Measurements from ENCODE around the gene PGLYRP2. TPM values are rescaled to one million over a fixed set of nuclear protein-coding genes. Genes with fewer than 3 reads are reported as not detected.

Gene PGLYRP2
- polyA plus RNA-seq, 4 donors, result 0.54 TPM; not detected in 3

- no peak for FAIRE-seq
- peak in 1 of 2 donors; percentile 47 for DNase-seq
Observed at GRCh38 chr19:15464394-15465385, 14.6 kb downstream of the PGLYRP2 start, which contains the start of gene RASAL3. RASAL3 (minus strand) TSS chr19:15464544; CDS start chr19:15464358, 186 bp downstream.

GRCh38 chr19:15463861-15464371, 15.4 kb downstream of the PGLYRP2 start:
- Histone ChIP-seq H3K27me3 (ENCODE audit: control insufficient read depth in 3 of 3, insufficient read depth in 3 of 3, low read length in 3 of 3) (peaks cover 0 to 45% (median 3%) of the 10 kb centered on the region in 3 donors), H3K4me3 (ENCODE audit: low read depth in 1 of 3, low read length in 3 of 3) (peak overlapping the region; percentile 21 to 53 (median 51)), H3K4me1 (ENCODE audit: control insufficient read depth in 3 of 3, insufficient read depth in 2 of 3, low read depth in 1 of 3, low read length in 2 of 3) (no peaks in the 10 kb centered on the region), H3K9me3 (ENCODE audit: control insufficient read depth in 2 of 2, insufficient read depth in 1 of 2, low read depth in 1 of 2, low read length in 1 of 2) (no peaks in the 10 kb centered on the region), H3K36me3 (ENCODE audit: control insufficient read depth in 3 of 3, insufficient read depth in 2 of 3, low read depth in 1 of 3, low read length in 3 of 3) (no peaks in the 10 kb centered on the region), H3K27ac (ENCODE audit: low read depth in 1 of 3, low read length in 2 of 3) (peak overlapping the region in 2 of 3 donors; percentile 38 to 87)
- WGBS, 3 donors, result 32 to 49% (median 49%) methylated on average over 19 to 25 of the region's 25 CpGs
- FAIRE-seq (no peak), DNase-seq (peak in 1 of 2 donors; percentile 57)

More at GRCh38 chr19:15464394-15465385, 14.6 kb downstream of the PGLYRP2 start, which contains the start of gene RASAL3:
- no peaks in the 10 kb centered on the region for H3K9me3 ChIP-seq (ENCODE audit: control insufficient read depth in 2 of 2, insufficient read depth in 1 of 2, low read depth in 1 of 2, low read length in 1 of 2)
- H3K27me3 ChIP-seq (ENCODE audit: control insufficient read depth in 3 of 3, insufficient read depth in 3 of 3, low read length in 3 of 3), result peaks cover 0 to 44% (median 6%) of the 10 kb centered on the region in 3 donors
- WGBS, 3 donors, result 30 to 37% (median 32%) methylated on average over 15 to 17 of the region's 17 CpGs
- H3K4me3 ChIP-seq (ENCODE audit: low read depth in 1 of 3, low read length in 3 of 3), result peak within 1 kb of the TSS; percentile 21 to 53 (median 51)
- no peaks in the 10 kb centered on the region for H3K4me1 ChIP-seq (ENCODE audit: control insufficient read depth in 3 of 3, insufficient read depth in 2 of 3, low read depth in 1 of 3, low read length in 2 of 3)
- H3K36me3 ChIP-seq (ENCODE audit: control insufficient read depth in 3 of 3, insufficient read depth in 2 of 3, low read depth in 1 of 3, low read length in 3 of 3), result no peaks in the 10 kb centered on the region
- H3K27ac ChIP-seq (ENCODE audit: low read depth in 1 of 3, low read length in 2 of 3), result peak within 1 kb of the TSS in 2 of 3 donors; percentile 38 to 87

GRCh38 chr19:15461694-15462093, 17.6 kb downstream of the PGLYRP2 start:
- no peak for FAIRE-seq
- no peaks in the 10 kb centered on the region for H3K4me1 ChIP-seq (ENCODE audit: control insufficient read depth in 3 of 3, insufficient read depth in 2 of 3, low read depth in 1 of 3, low read length in 2 of 3)
- H3K27ac ChIP-seq (ENCODE audit: low read depth in 1 of 3, low read length in 2 of 3), result no peak overlapping the region
- no peak overlapping the region for H3K4me3 ChIP-seq (ENCODE audit: low read depth in 1 of 3, low read length in 3 of 3)
- peaks cover 0 to 3% (median 0%) of the 10 kb centered on the region in 3 donors for H3K36me3 ChIP-seq (ENCODE audit: control insufficient read depth in 3 of 3, insufficient read depth in 2 of 3, low read depth in 1 of 3, low read length in 3 of 3)
- DNase-seq, result no peak
- no peaks in the 10 kb centered on the region for H3K9me3 ChIP-seq (ENCODE audit: control insufficient read depth in 2 of 2, insufficient read depth in 1 of 2, low read depth in 1 of 2, low read length in 1 of 2)
- 67 to 86% (median 83%) methylated on average over 2 of the region's 2 CpGs for WGBS, 3 donors
- H3K27me3 ChIP-seq (ENCODE audit: control insufficient read depth in 3 of 3, insufficient read depth in 3 of 3, low read length in 3 of 3), result peaks cover 3 to 56% (median 5%) of the 10 kb centered on the region in 3 donors

GRCh38 chr19:15457701-15458484, 21.4 kb downstream of the PGLYRP2 start:
- peaks cover 0 to 5% (median 0%) of the 10 kb centered on the region in 3 donors for H3K36me3 ChIP-seq (ENCODE audit: control insufficient read depth in 3 of 3, insufficient read depth in 2 of 3, low read depth in 1 of 3, low read length in 3 of 3)
- DNase-seq (no peak), FAIRE-seq (no peak)
- 13 to 34% (median 34%) methylated on average over 50 to 54 of the region's 54 CpGs for WGBS, 3 donors
- no peak overlapping the region for H3K27ac ChIP-seq (ENCODE audit: low read depth in 1 of 3, low read length in 2 of 3)
- peaks cover 3 to 74% (median 10%) of the 10 kb centered on the region in 3 donors for H3K27me3 ChIP-seq (ENCODE audit: control insufficient read depth in 3 of 3, insufficient read depth in 3 of 3, low read length in 3 of 3)
- peaks cover 0 to 1% (median 0%) of the 10 kb centered on the region in 3 donors for H3K4me1 ChIP-seq (ENCODE audit: control insufficient read depth in 3 of 3, insufficient read depth in 2 of 3, low read depth in 1 of 3, low read length in 2 of 3)
- no peak overlapping the region for H3K4me3 ChIP-seq (ENCODE audit: low read depth in 1 of 3, low read length in 3 of 3)
- H3K9me3 ChIP-seq (ENCODE audit: control insufficient read depth in 2 of 2, insufficient read depth in 1 of 2, low read depth in 1 of 2, low read length in 1 of 2), result no peaks in the 10 kb centered on the region

- H3K27ac ChIP-seq (ENCODE audit: low read depth in 1 of 3, low read length in 2 of 3), result no peak overlapping the region
- peaks cover 0 to 5% (median 0%) of the 10 kb centered on the region in 3 donors for H3K36me3 ChIP-seq (ENCODE audit: control insufficient read depth in 3 of 3, insufficient read depth in 2 of 3, low read depth in 1 of 3, low read length in 3 of 3)
- WGBS, 3 donors, result 11 to 38% (median 32%) methylated on average over 68 to 86 of the region's 86 CpGs
- peaks cover 3 to 77% (median 10%) of the 10 kb centered on the region in 3 donors for H3K27me3 ChIP-seq (ENCODE audit: control insufficient read depth in 3 of 3, insufficient read depth in 3 of 3, low read length in 3 of 3)
- FAIRE-seq, result no peak
- no peak overlapping the region for H3K4me3 ChIP-seq (ENCODE audit: low read depth in 1 of 3, low read length in 3 of 3)
- DNase-seq, result peak; percentile 48 to 51
- H3K4me1 ChIP-seq (ENCODE audit: control insufficient read depth in 3 of 3, insufficient read depth in 2 of 3, low read depth in 1 of 3, low read length in 2 of 3), result peaks cover 0 to 6% (median 3%) of the 10 kb centered on the region in 3 donors
- H3K9me3 ChIP-seq (ENCODE audit: control insufficient read depth in 2 of 2, insufficient read depth in 1 of 2, low read depth in 1 of 2, low read length in 1 of 2), result peaks cover 0 to under 1% of the 10 kb centered on the region in 2 donors
Observed at GRCh38 chr19:15456871-15457700, 22.2 kb downstream of the PGLYRP2 start.

GRCh38 chr19:15456441-15456840, 22.9 kb downstream of the PGLYRP2 start:
- FAIRE-seq (no peak), DNase-seq (no peak)
- Histone ChIP-seq H3K4me3 (ENCODE audit: low read depth in 1 of 3, low read length in 3 of 3) (no peak overlapping the region), H3K27ac (ENCODE audit: low read depth in 1 of 3, low read length in 2 of 3) (no peak overlapping the region), H3K27me3 (ENCODE audit: control insufficient read depth in 3 of 3, insufficient read depth in 3 of 3, low read length in 3 of 3) (peaks cover 3 to 77% (median 10%) of the 10 kb centered on the region in 3 donors), H3K36me3 (ENCODE audit: control insufficient read depth in 3 of 3, insufficient read depth in 2 of 3, low read depth in 1 of 3, low read length in 3 of 3) (peaks cover 0 to 5% (median 0%) of the 10 kb centered on the region in 3 donors), H3K4me1 (ENCODE audit: control insufficient read depth in 3 of 3, insufficient read depth in 2 of 3, low read depth in 1 of 3, low read length in 2 of 3) (peaks cover 0 to 6% (median 3%) of the 10 kb centered on the region in 3 donors), H3K9me3 (ENCODE audit: control insufficient read depth in 2 of 2, insufficient read depth in 1 of 2, low read depth in 1 of 2, low read length in 1 of 2) (peaks cover 0 to 4% of the 10 kb centered on the region in 2 donors)
- 46 to 60% (median 52%) methylated on average over 13 to 14 of the region's 14 CpGs for WGBS, 3 donors

GRCh38 chr19:15455996-15456395, 23.3 kb downstream of the PGLYRP2 start:
- no peak for FAIRE-seq
- Histone ChIP-seq H3K36me3 (ENCODE audit: control insufficient read depth in 3 of 3, insufficient read depth in 2 of 3, low read depth in 1 of 3, low read length in 3 of 3) (peaks cover 0 to 5% (median 0%) of the 10 kb centered on the region in 3 donors), H3K9me3 (ENCODE audit: control insufficient read depth in 2 of 2, insufficient read depth in 1 of 2, low read depth in 1 of 2, low read length in 1 of 2) (peaks cover 0 to 4% of the 10 kb centered on the region in 2 donors), H3K4me1 (ENCODE audit: control insufficient read depth in 3 of 3, insufficient read depth in 2 of 3, low read depth in 1 of 3, low read length in 2 of 3) (peaks cover 0 to 6% (median 3%) of the 10 kb centered on the region in 3 donors), H3K27me3 (ENCODE audit: control insufficient read depth in 3 of 3, insufficient read depth in 3 of 3, low read length in 3 of 3) (peaks cover 3 to 73% (median 10%) of the 10 kb centered on the region in 3 donors), H3K4me3 (ENCODE audit: low read depth in 1 of 3, low read length in 3 of 3) (no peak overlapping the region), H3K27ac (ENCODE audit: low read depth in 1 of 3, low read length in 2 of 3) (no peak overlapping the region)
- 80 to 92% (median 88%) methylated on average over 9 of the region's 9 CpGs for WGBS, 3 donors
- DNase-seq, result no peak
